Trophoblast cell (in vitro differentiated cells and primary cell): ENCODE measurements around the gene FAM83G.

Experiments used
- DNase-seq, 2 donors: peaks; one replicate each; pipeline ENCODE4 v3.0.0-alpha.2; 2016
- H2AFZ ChIP-seq: 2 replicates; pipeline ENCODE4 v1.6.1; 2013; ENCODE audit warnings: low read length, moderate library complexity, mild to moderate bottlenecking; ENCODE audit not compliant: insufficient read depth, poor library complexity
- H2AK5ac ChIP-seq: 2 replicates; pipeline ENCODE4 v1.6.1; 2013; ENCODE audit warnings: mild to moderate bottlenecking, low read length
- H2BK120ac ChIP-seq: 2 replicates; pipeline ENCODE4 v1.6.1; 2013; ENCODE audit warnings: low read length, mild to moderate bottlenecking, moderate library complexity; ENCODE audit not compliant: insufficient read depth, poor library complexity
- H2BK12ac ChIP-seq: 2 replicates; pipeline ENCODE4 v1.6.1; 2013; ENCODE audit warnings: mild to moderate bottlenecking, low read length, moderate library complexity
- H2BK5ac ChIP-seq: 2 replicates; pipeline ENCODE4 v1.6.1; 2013; ENCODE audit warnings: low read length, low read depth, moderate library complexity, mild to moderate bottlenecking; ENCODE audit not compliant: poor library complexity
- H3K14ac ChIP-seq: 2 replicates; pipeline ENCODE4 v1.6.1; 2013; ENCODE audit warnings: mild to moderate bottlenecking, low read length
- H3K18ac ChIP-seq: 2 replicates; pipeline ENCODE4 v1.6.1; 2013; ENCODE audit warnings: mild to moderate bottlenecking, low read length
- H3K23ac ChIP-seq: 2 replicates; pipeline ENCODE4 v1.6.1; 2013; ENCODE audit warnings: low read length
- H3K27ac ChIP-seq: 2 replicates; pipeline ENCODE4 v1.5.1; 2013; ENCODE audit warnings: low read depth, mild to moderate bottlenecking, inconsistent platforms, low read length, moderate library complexity
- H3K27me3 ChIP-seq: 2 replicates; pipeline ENCODE4 v1.6.1; 2013; ENCODE audit warnings: inconsistent platforms, mild to moderate bottlenecking, low read length, moderate library complexity; ENCODE audit not compliant: insufficient read depth
- H3K36me3 ChIP-seq, 2 experiments: 1 replicate in 1 of 2; 2 replicates in 1 of 2; pipeline ENCODE4 v1.6.1; 2013; ENCODE audit warnings: low read length in 2 of 2, mild to moderate bottlenecking in 2 of 2, moderate library complexity in 1 of 2; ENCODE audit not compliant: insufficient read depth in 2 of 2, control insufficient read depth in 1 of 2
- H3K4ac ChIP-seq: 2 replicates; pipeline ENCODE4 v1.6.1; 2013; ENCODE audit warnings: low read depth, mild to moderate bottlenecking, low read length, moderate library complexity
- H3K4me1 ChIP-seq, 2 experiments: 1 replicate in 1 of 2; 2 replicates in 1 of 2; pipeline ENCODE4 v1.6.1; 2013; ENCODE audit warnings: low read length in 2 of 2, mild to moderate bottlenecking in 2 of 2, moderate library complexity in 1 of 2; ENCODE audit not compliant: insufficient read depth in 2 of 2, control insufficient read depth in 1 of 2
- H3K4me2 ChIP-seq: 2 replicates; pipeline ENCODE4 v1.6.1; 2013; ENCODE audit warnings: inconsistent platforms, mild to moderate bottlenecking, low read length, moderate library complexity
- H3K4me3 ChIP-seq: 2 replicates; pipeline ENCODE4 v1.5.1; 2013; ENCODE audit warnings: mild to moderate bottlenecking, low read depth, low read length, inconsistent platforms
- H3K79me1 ChIP-seq: one replicate; pipeline ENCODE4 v1.6.1; 2013; ENCODE audit warnings: low read length
- H3K79me2 ChIP-seq: 2 replicates; pipeline ENCODE4 v1.6.1; 2013; ENCODE audit warnings: low read length, mild to moderate bottlenecking; ENCODE audit not compliant: control insufficient read depth, insufficient read depth, poor library complexity
- H3K9ac ChIP-seq: 2 replicates; pipeline ENCODE4 v1.6.1; 2013; ENCODE audit warnings: mild to moderate bottlenecking, low read length
- H3K9me3 ChIP-seq: 2 replicates; pipeline ENCODE4 v1.6.1; 2013; ENCODE audit warnings: low read depth, mild to moderate bottlenecking, control low read depth, inconsistent platforms, low read length; ENCODE audit not compliant: insufficient read depth
- H4K12ac ChIP-seq: 2 replicates; pipeline ENCODE4 v1.6.1; 2013; ENCODE audit warnings: low read depth, mild to moderate bottlenecking, low read length, moderate library complexity
- H4K8ac ChIP-seq: 2 replicates; pipeline ENCODE4 v1.6.1; 2013; ENCODE audit warnings: low read depth, mild to moderate bottlenecking, low read length, moderate library complexity
- H4K91ac ChIP-seq: one replicate; pipeline ENCODE4 v1.6.1; 2013; ENCODE audit warnings: low read depth, mild to moderate bottlenecking, low read length, moderate library complexity
- WGBS: extraction: QIAGEN DNeasy Blood & Tissue Kit; methylation state at CpG from one replicate; pipeline ENCODE4 v1.1.7; 2013; ENCODE audit warnings: missing lambda C conversion rate; ENCODE audit not compliant: insufficient read length, insufficient coverage; ENCODE audit errors: extremely low coverage; 5-methylcytosine and 5-hydroxymethylcytosine counted together

Gene FAM83G

DNA sequence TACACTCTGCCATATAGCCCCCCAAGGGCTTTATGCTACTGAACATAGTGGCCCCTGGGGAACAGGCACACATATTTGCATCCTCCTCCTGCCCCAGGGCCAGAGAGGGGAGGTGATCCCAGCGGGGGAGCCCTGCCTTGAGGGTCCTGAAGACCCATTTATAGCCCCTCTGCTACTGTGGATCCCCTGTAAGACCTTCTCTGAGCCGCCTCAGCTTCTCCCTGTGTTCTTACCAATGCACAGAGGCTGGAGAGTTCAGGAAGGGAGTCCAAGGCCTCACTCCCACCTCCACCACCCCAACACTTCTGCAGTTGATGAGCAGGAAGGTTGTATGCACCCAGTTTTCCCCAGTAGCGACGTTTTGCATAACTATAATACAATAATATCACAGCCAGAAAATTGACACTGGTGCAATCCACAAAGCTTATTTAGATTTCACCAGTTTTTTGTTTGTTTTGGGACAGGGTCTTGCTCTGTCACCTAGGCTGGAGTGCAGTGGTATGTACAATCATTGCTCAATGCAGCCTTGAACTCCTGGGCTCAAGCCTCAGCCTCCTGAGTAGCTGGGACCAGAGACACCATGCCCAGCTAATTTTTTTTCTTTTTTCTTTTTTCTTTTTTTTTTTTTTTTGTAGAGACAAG lies 1.3 kb upstream of the FAM83G start:
- Histone ChIP-seq H2AK5ac (no peak overlapping the region), H2BK5ac (no peak overlapping the region), H3K23ac (no peak overlapping the region), H3K79me2 (peaks cover 12% of the 10 kb centered on the region), H3K9ac (no peak overlapping the region), H4K91ac (no peak overlapping the region), H3K4ac (no peak overlapping the region), H3K27ac (no peak overlapping the region), H3K9me3 (no peaks in the 10 kb centered on the region), H3K36me3 (peaks cover 5 to 7% of the 10 kb centered on the region in 2 experiments), H3K27me3 (no peaks in the 10 kb centered on the region), H2AFZ (no peak overlapping the region), H3K4me2 (no peak overlapping the region), H2BK120ac (no peak overlapping the region), H4K8ac (no peak overlapping the region), H3K4me1 (peaks cover 25 to 28% of the 10 kb centered on the region in 2 experiments), H3K14ac (no peak overlapping the region), H2BK12ac (no peak overlapping the region), H3K79me1 (peaks cover 21% of the 10 kb centered on the region), H3K4me3 (no peak overlapping the region), H4K12ac (no peak overlapping the region), H3K18ac (no peak overlapping the region)
- DNase-seq = no peak
- no CpG with 5 or more reads among the region's 4 CpGs for WGBS

DNA sequence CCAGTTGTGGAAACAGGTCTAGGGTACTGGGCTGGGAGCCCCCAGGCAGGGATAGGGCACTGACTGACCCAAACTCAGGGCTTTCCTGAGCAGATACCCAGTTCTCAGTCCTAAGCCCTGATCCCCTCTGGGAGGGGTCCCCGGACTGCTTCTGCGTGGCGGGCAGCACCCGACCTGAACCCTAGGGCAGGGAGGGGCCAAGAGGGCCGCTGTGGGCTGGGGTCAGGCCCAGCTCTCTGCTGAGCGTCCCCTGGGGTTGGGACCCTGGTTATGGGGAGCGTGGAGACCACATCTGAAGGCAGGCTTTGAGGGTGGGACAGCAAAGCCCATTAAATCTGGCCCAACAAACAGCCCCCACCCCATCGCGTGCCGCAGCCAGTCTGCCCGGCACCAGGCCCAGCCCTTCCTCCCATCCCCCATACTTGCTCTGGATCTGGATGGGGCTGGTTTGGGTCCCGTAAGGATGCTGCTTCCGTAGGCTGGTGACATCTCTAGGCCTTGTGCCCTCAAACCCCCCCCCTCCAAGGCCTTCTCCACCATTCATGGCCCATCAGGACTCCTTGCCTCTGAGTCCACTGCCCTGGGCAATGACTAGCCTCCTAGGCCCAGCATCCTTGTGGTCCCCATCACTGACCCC lies 691 bp upstream of the FAM83G start:
- Histone ChIP-seq H4K8ac (peak overlapping the region; percentile 22), H3K4me1 (peaks cover 25 to 29% of the 10 kb centered on the region in 2 experiments), H3K9me3 (no peaks in the 10 kb centered on the region), H3K23ac (no peak overlapping the region), H3K4ac (peak overlapping the region; percentile 1), H2AFZ (peak overlapping the region; percentile 21), H3K27ac (peak overlapping the region; percentile 35), H2BK5ac (peak overlapping the region; percentile 0), H3K36me3 (peaks cover 7 to 9% of the 10 kb centered on the region in 2 experiments), H4K91ac (peak overlapping the region; percentile 91), H4K12ac (peak overlapping the region; percentile 33), H2BK120ac (peak overlapping the region; percentile 5), H3K9ac (peak overlapping the region; percentile 4), H2AK5ac (peak overlapping the region; percentile 69), H3K18ac (peak overlapping the region; percentile 4), H3K79me1 (peaks cover 25% of the 10 kb centered on the region), H3K14ac (peak overlapping the region; percentile 18), H3K4me2 (peak overlapping the region; percentile 88), H3K27me3 (no peaks in the 10 kb centered on the region), H3K4me3 (peak overlapping the region; percentile 70), H2BK12ac (peak overlapping the region; percentile 15), H3K79me2 (peaks cover 15% of the 10 kb centered on the region)
- WGBS = no CpG with 5 or more reads among the region's 13 CpGs
- DNase-seq = no peak

- DNase-seq = peak; percentile 14 to 59
- Histone ChIP-seq H3K9me3 (no peaks in the 10 kb centered on the region), H3K4me2 (peak overlapping the region; percentile 88), H4K91ac (peak overlapping the region; percentile 91), H3K27me3 (no peaks in the 10 kb centered on the region), H3K36me3 (peaks cover 13 to 17% of the 10 kb centered on the region in 2 experiments), H3K4ac (peak overlapping the region; percentile 46), H3K4me1 (peaks cover 21 to 34% of the 10 kb centered on the region in 2 experiments), H4K8ac (peak overlapping the region; percentile 30), H3K4me3 (peak overlapping the region; percentile 75), H3K79me2 (peaks cover 15% of the 10 kb centered on the region), H4K12ac (peak overlapping the region; percentile 39), H3K14ac (peak overlapping the region; percentile 65), H2BK120ac (peak overlapping the region; percentile 91), H2BK5ac (peak overlapping the region; percentile 29), H2BK12ac (peak overlapping the region; percentile 10), H3K9ac (peak overlapping the region; percentile 39), H2AFZ (peak overlapping the region; percentile 59), H3K27ac (peak overlapping the region; percentile 57), H3K79me1 (peaks cover 22% of the 10 kb centered on the region), H2AK5ac (peak overlapping the region; percentile 42), H3K18ac (peak overlapping the region; percentile 83), H3K23ac (no peak overlapping the region)
- no CpG with 5 or more reads among the region's 73 CpGs for WGBS
Measured at GRCh38 chr17:19003543-19004420, 782 bp downstream of the FAM83G start.

DNA sequence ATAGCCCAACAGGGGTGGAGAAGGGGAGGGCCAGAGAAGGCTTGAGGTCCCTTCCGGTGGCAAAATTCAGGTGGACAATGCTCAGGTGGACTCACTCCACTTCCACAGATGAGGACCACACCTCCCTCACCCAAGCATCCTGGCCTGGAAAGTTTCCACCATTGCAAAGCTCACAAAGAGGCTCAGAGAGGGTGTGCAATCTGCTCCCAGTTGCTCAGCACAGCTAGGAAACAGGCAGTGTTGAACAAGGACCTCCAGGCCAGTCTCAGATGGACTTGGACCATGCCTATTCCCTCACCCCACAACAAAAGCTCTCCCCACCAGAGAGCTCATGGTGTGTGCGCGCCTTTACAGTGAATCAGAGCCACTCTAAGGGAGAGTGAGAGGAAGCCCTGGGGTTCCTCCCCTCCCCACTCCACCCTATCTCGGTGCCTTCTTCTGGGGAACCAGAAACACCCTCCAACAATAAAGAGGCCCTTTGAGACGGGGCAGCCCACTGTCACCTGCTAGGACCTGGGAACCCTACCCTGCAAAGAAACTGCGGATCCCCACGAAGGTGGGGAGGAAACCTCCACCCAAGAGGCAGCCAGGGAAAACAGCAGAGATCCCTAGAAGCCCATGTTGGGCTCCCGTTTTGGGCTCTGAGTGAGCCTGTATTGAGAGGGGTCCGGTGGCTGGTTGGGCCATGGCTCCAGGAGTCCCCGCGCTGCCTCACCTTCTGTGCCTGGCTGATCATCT lies 1.6 kb downstream of the FAM83G start:
- no peak overlapping the region for H3K9ac ChIP-seq
- peaks cover 22% of the 10 kb centered on the region for H3K79me1 ChIP-seq
- peak overlapping the region; percentile 64 for H4K91ac ChIP-seq
- no peak for DNase-seq
- H3K23ac ChIP-seq = no peak overlapping the region
- no CpG with 5 or more reads among the region's 11 CpGs for WGBS
- no peak overlapping the region for H2BK5ac ChIP-seq
- H3K4ac ChIP-seq = peak overlapping the region; percentile 42
- peak overlapping the region; percentile 30 for H4K8ac ChIP-seq
- peak overlapping the region; percentile 12 for H2BK120ac ChIP-seq
- H3K14ac ChIP-seq = peak overlapping the region; percentile 52
- H3K36me3 ChIP-seq = peaks cover 15 to 17% of the 10 kb centered on the region in 2 experiments
- peak overlapping the region; percentile 62 for H3K4me2 ChIP-seq
- H3K79me2 ChIP-seq = peaks cover 15% of the 10 kb centered on the region
- no peak overlapping the region for H2AFZ ChIP-seq
- no peak overlapping the region for H4K12ac ChIP-seq
- no peak overlapping the region for H3K27ac ChIP-seq
- no peaks in the 10 kb centered on the region for H3K9me3 ChIP-seq
- H3K4me3 ChIP-seq = peak overlapping the region; percentile 75
- peak overlapping the region; percentile 42 for H2AK5ac ChIP-seq
- H2BK12ac ChIP-seq = no peak overlapping the region
- no peaks in the 10 kb centered on the region for H3K27me3 ChIP-seq
- H3K18ac ChIP-seq = peak overlapping the region; percentile 28
- peaks cover 21 to 34% of the 10 kb centered on the region in 2 experiments for H3K4me1 ChIP-seq
